Epithelial cell of prostate (primary cell): Measurements from ENCODE around the gene ELOVL1.

ENCODE experiments used
- DNase-seq: peaks from one replicate; pipeline ENCODE4 v3.0.0-alpha.2; 2011; ENCODE audit warnings: low read depth, low spot score
- H3K27ac ChIP-seq: fragments of 450-650 bp; 2 replicates; pipeline ENCODE4 v1.5.1; 2017; ENCODE audit warnings: mild to moderate bottlenecking

Gene ELOVL1

DNA sequence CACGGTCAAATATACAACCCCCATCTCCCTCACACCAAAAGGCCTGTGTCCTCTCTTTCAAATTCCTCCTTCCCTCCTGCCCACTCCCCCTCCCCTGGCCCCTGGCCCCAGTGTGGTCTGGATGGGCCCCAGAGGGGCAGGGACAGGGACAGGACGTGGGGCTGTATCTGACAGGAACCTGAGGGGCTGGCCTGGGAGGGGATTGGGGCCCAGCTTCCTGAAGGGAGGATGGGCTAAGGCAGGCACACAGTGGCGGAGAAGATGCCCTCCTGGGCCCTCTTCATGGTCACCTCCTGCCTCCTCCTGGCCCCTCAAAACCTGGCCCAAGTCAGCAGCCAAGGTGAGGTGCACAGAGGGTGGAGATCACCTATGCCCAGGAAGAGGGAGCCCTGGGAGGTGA, 30.2 kb downstream of the ELOVL1 start, which contains the start of gene MPL:
TSS of gene MPL (plus strand) at position 231 of the 400 bp plus-strand sequence. CDS start at position 262, 31 bp downstream.
- no peak for DNase-seq
- no peak within 1 kb of the TSS for H3K27ac ChIP-seq

DNA sequence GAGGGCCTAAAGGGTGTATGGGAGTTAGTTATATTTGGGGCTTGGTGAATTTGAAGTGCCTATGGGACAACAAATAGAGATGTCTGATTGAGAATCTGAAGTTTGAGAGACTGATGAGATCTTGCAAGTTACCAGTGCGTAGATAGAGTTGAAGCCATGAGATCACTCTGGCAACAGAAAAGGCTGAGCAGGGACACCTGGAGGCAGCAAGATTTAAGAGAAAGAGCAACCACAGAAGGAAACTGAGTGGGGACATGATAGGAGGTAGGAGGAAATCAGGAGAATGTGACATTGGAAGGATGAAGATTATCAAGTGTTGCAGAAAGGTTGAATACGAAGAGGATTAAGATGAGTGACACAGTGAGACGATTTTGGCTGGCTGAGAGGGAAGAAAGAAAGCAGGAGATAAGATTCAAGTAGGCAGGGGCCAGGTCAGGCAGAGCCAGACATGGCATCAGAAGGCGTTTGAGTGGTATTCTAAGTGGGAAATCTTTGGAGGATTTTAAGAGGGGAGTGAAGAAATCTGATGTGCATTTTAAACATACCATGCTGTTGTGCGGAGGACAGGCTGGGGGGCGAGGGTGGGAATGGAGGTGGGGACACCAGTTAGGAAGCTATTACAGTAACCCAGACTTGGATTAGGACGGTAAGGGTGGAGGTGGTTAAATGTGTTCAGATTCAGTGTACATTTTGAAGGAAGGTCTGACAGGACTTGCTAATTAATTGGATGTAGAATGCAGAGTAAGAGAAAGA, 33.2 kb downstream of the ELOVL1 start:
- no peak overlapping the region for H3K27ac ChIP-seq
- DNase-seq, result no peak

DNA sequence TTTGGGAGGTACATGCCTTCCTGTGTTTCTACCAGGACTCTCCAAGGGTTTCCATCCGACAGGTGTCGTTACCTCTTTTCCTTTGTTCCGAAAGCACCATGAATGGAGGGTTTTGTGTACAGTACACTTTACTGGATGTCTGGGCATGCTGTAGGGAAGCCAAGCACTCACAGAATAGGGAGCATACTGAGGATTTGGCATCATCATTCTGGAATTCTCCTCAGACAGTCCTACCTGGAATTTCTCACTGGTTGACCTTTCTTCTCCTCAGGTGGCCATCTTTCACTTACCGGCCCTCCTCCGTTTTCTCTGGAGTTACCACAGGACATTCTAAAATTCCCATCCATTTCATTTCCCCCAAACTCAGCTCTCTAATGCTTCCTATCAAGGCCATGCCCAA, 36.1 kb downstream of the ELOVL1 start:
- DNase-seq, result no peak
- H3K27ac ChIP-seq, result no peak overlapping the region

- no peak for DNase-seq
- H3K27ac ChIP-seq, result no peak overlapping the region
Observed at GRCh38 chr1:43329995-43330751, 37.6 kb downstream of the ELOVL1 start.

GRCh38 chr1:43327549-43328292, 40.1 kb downstream of the ELOVL1 start:
- H3K27ac ChIP-seq, result no peak overlapping the region
- no peak for DNase-seq

DNA sequence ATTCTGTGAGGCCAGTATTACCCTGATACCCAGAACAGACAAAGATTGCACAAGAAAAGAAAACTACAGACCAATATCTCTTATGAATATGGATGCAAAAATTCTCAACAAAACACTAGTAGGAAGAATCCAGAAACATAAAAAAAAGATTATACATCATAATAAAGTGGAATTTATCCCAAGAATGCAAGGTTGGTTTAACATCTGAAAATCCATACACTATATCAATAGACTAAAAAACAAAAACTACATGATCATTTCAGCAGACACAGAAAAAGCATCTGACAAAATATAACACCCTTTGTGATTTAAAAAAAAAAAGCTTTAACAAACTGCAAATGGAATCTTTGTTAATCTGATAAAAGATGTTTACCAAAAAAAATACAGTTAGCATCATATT, 42.4 kb downstream of the ELOVL1 start:
- H3K27ac ChIP-seq, result no peak overlapping the region
- no peak for DNase-seq

GRCh38 chr1:43324810-43325209, 43.0 kb downstream of the ELOVL1 start:
- no peak overlapping the region for H3K27ac ChIP-seq
- DNase-seq, result no peak

DNA sequence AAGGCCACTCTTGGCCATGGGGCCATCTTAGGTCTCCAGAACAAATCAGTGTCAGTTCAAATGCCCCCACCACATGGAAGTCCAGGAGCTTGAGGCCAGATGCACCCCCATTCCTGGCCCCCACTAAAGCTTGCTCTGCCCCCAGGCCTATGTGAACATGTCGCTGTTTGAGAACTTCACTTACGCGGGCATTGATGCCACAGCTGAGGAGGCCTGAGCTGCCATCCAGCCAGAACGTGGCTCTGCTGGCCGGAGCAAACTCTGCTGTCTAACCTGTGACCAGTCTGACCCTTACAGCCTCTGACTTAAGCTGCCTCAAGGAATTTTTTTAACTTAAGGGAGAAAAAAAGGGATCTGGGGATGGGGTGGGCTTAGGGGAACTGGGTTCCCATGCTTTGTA, 45.3 kb downstream of the ELOVL1 start:
- DNase-seq, result no peak
- no peak overlapping the region for H3K27ac ChIP-seq

GRCh38 chr1:43321331-43321891, 46.4 kb downstream of the ELOVL1 start:
- no peak overlapping the region for H3K27ac ChIP-seq
- no peak for DNase-seq

GRCh38 chr1:43319766-43320165, 48.0 kb downstream of the ELOVL1 start:
- H3K27ac ChIP-seq, result no peak overlapping the region

DNA sequence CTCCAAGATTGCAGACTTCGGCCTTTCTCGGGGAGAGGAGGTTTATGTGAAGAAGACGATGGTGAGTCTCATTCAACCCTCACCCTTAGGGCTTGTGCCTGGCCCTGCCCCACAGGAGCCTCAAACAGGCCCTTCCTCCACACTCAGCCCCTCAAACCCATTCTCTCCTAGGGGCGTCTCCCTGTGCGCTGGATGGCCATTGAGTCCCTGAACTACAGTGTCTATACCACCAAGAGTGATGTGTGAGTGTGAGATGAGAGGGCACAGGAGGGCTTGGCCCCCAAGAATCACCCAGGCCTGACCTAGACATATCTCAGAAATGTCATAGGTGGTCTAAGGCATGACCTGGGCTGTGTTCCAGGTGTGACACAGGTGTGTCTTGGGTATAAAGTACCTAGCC, 48.5 kb downstream of the ELOVL1 start:
- H3K27ac ChIP-seq, result no peak overlapping the region
- no peak for DNase-seq

More at GRCh38 chr1:43319766-43320165, 48.0 kb downstream of the ELOVL1 start:
- no peak for DNase-seq

- no peak for DNase-seq
- no peak overlapping the region for H3K27ac ChIP-seq
Observed at GRCh38 chr1:43318831-43319230, 49.0 kb downstream of the ELOVL1 start.

DNA sequence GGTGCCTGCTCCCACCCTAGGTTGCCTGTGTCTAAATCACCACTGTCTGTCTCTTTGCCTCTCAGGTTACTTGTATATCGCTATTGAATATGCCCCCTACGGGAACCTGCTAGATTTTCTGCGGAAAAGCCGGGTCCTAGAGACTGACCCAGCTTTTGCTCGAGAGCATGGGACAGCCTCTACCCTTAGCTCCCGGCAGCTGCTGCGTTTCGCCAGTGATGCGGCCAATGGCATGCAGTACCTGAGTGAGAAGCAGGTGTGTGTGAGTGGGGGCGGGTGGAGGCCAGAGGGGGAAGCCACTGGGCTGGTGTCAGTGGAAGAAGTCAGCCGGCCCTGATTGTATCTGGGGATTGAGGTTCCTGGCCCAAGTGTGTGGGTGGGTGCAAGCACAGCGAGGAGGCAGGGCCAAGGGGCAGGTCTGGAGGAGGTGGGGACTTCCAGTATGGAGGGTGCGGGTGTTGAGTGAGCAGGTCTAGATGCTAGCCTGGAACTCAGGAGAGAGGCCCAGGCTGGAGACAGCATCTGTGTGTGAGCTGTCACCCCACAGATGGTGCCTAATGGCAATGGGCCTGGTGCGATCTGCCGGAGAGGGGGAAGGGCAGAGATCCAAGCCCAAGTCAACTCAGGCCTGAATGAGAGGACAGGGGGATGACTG, 49.9 kb downstream of the ELOVL1 start:
- H3K27ac ChIP-seq, result no peak overlapping the region
- no peak for DNase-seq

DNA sequence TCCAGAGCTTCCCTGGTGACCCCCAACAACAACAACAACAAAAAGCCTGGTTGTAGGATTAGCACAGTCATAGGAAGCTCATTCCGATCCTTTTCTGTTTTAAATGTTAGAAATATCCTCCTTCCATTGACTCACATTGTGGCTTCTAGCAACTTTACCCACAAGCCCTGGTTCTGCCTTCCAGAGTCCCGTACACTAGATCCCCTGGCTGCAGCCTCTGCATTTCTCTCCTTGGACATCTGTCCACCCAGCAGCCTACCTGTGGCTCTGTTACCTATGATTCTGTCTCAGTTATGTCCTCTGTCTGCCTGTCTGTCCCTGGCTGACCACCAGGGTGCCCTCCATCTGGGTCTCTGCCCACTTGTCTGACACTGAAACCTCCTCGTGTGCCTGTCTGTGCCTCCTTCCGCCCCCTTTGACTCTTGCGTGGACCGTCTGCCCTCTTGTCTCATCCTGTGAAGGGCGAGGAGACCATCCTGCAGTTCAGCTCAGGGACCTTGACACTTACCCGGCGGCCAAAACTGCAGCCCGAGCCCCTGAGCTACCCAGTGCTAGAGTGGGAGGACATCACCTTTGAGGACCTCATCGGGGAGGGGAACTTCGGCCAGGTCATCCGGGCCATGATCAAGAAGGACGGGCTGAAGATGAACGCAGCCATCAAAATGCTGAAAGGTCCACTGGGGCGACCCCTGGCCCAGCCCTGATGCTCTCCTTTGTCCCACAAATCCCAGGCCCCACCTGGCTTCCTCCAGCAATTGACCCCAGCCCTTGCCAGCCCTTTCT, 50.9 kb downstream of the ELOVL1 start:
- no peak overlapping the region for H3K27ac ChIP-seq
- DNase-seq, result no peak

DNA sequence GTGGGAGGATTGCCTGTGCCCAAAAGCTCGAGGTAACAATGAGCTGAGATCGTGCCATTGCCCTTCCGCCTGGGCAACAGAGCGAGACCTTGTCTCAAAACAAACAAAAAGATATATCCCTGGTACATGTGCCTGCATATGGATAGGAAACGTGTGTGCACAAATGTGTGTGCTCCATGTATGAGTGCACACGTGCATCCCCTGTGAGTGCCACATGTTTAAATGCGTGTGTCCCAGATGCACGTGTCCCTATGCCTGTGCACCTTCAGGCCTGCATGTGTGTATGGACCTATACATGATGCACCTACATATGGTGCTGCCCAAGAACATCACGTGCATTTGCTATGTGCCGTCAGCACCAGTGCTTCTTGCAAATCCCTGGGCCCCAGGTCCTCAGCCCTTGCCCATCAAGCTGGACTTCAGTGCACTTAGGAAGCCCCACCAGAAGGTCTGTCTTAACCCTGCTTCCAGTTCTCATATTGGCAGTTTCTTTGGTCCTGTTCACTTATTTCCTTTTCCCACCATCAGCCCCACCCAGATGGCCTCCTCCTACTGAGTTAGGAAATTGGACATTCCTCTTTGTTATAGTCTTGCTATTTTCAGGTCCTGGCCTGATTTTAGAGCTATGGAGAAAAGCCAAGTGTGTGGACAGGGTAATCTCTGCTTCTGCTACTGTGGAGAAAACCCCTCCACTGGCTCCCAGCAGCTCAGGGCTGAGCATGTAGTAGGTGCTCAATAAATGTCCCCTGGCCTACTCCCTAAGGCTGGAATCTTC, 51.7 kb downstream of the ELOVL1 start:
- no peak for DNase-seq

DNA sequence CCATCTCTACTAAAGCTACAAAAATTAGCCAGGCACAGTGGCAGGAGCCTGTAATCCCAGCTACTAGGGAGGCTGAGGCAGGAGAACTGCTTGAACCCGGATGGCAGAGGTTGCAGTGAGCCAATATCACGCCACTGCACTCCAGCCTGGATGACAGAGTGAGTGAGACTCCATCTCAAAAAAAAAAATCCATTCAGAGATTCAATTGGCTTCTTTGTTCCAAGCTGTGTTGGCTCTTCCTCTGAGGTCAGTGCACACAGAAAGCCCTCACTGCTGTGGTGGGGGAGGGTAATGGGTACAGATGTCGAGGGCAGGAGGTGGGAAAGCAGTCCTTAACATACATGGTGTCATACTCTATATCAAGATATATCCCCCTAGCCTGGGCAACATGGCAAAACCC, 52.3 kb downstream of the ELOVL1 start:
- no peak overlapping the region for H3K27ac ChIP-seq
- no peak for DNase-seq

More for the DNA sequence above, 51.7 kb downstream of the ELOVL1 start:
- H3K27ac ChIP-seq, result no peak overlapping the region

- no peak overlapping the region for H3K27ac ChIP-seq
- no peak for DNase-seq
Observed at GRCh38 chr1:43314233-43314632, 53.6 kb downstream of the ELOVL1 start.

DNA sequence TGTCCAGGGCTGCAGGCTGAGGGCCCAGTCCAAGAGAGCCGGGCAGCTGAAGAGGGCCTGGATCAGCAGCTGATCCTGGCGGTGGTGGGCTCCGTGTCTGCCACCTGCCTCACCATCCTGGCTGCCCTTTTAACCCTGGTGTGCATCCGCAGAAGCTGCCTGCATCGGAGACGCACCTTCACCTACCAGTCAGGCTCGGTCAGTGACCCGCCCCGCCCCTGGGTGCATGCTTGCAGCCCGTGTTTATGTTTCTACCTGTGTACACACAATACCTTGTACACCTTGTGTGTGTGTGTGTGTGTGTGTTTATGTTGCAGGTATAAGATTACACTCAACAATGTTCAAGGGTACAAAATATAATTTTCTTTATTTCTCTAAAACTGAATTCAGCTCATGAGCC, 54.0 kb downstream of the ELOVL1 start:
- DNase-seq, result no peak
- no peak overlapping the region for H3K27ac ChIP-seq
